GM12892 (cell line): ENCODE measurements around the gene TPSAB1.

ENCODE experiments used
- DNase-seq: peaks from one replicate; pipeline ENCODE4 v3.0.0; 2011; ENCODE audit not compliant: insufficient read length
- FAIRE-seq: peaks from 2 replicates; lab custom pipeline; 2011; peaks lifted over from hg19 to GRCh38; lab: Jason Lieb, UNC
- POLR2A ChIP-seq: IDR thresholded peaks from 2 replicates; pipeline ENCODE4 v1.6.1; 2011; ENCODE audit warnings: low read depth, low read length, control low read depth
- POLR2AphosphoS5 ChIP-seq: IDR thresholded peaks from 2 replicates; pipeline ENCODE4 v1.6.1; 2011; ENCODE audit warnings: low read depth, low read length, control low read depth
- TAF1 ChIP-seq: IDR thresholded peaks from 2 replicates; pipeline ENCODE4 v1.6.1; 2011; ENCODE audit warnings: low read depth, mild to moderate bottlenecking, control low read depth, low read length, borderline replicate concordance

The TPSAB1 gene

DNA sequence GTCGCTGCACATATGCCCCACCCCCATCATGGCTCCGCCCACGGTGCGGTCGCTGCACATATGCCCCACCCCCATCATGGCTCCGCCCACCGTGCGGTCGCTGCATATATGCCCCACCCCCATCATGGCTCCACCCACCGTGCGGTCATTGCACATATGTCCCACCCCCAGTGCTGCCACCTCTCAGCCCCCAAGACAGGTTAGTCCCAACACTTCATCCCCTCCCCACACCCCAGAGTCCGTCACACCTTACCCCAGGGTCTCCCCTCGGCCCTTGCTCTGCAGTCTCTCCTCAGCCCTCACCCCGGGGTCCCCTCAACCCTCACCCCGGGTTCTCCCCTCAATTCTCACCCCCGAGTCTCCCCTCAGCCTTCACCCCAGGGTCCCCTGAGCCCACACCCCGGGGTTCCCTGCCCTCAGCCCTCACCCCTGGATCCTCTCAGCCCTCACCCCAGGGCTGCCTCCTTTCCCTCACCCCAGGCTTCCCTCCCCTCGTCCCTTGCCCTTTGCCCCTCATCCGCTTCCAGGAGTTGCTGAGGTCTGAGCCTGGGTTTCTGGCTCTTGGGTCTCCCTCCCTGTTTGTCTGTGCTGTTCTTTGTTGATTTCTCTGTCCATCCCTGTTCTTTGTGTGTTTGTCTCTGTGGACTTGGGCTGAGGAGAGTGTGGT lies 41.0 kb upstream of the TPSAB1 start:
- DNase-seq = no peak
- no peak for FAIRE-seq

DNA sequence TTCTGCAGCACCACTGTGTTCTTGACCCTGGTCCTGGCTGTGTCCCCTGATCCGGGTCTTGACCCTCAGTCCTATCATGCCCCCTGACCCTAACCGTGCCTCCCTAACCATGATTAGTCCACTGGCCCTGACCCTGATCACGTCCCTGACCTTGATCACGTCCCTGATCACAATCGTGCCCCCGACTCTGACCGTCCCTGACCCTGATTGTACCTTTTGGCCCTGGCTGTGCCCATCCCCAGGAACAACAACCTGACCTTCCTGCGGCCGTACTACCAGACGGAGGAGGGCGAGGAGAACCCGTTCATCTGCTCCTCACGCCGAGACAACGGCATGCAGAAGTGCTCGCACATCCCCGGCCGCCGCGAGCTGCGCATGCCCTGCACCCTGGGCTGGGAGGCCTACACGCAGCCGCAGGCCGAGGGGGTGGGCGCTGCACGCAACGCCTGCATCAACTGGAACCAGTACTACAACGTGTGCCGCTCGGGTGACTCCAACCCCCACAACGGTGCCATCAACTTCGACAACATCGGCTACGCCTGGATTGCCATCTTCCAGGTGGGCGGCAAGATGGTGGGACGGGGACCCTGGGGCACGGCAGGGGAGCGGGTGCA lies 40.4 kb upstream of the TPSAB1 start:
- TF ChIP-seq TAF1 (no peak), POLR2AphosphoS5 (no peak), POLR2A (no peak)
- no peak for FAIRE-seq

More for the DNA sequence above, 41.0 kb upstream of the TPSAB1 start:
- TF ChIP-seq POLR2A (no peak), POLR2AphosphoS5 (no peak), TAF1 (no peak)

GRCh38 chr16:1201444-1201843 lies 39.1 kb upstream of the TPSAB1 start:
- no peak for TF ChIP-seq TAF1
- no peak for TF ChIP-seq POLR2A
- TF ChIP-seq POLR2AphosphoS5 = no peak
- DNase-seq (no peak), FAIRE-seq (no peak)

More for the DNA sequence above, 40.4 kb upstream of the TPSAB1 start:
- no peak for DNase-seq

- no peak for DNase-seq
- no peak for FAIRE-seq
- TF ChIP-seq POLR2AphosphoS5 (no peak), POLR2A (no peak), TAF1 (no peak)
Measured at GRCh38 chr16:1202274-1202673, 38.2 kb upstream of the TPSAB1 start.

- no peak for DNase-seq
- FAIRE-seq = no peak
- no peak for TF ChIP-seq POLR2A
- TF ChIP-seq TAF1 = no peak
- TF ChIP-seq POLR2AphosphoS5 = no peak
Measured at GRCh38 chr16:1204933-1205332, 35.6 kb upstream of the TPSAB1 start.

DNA sequence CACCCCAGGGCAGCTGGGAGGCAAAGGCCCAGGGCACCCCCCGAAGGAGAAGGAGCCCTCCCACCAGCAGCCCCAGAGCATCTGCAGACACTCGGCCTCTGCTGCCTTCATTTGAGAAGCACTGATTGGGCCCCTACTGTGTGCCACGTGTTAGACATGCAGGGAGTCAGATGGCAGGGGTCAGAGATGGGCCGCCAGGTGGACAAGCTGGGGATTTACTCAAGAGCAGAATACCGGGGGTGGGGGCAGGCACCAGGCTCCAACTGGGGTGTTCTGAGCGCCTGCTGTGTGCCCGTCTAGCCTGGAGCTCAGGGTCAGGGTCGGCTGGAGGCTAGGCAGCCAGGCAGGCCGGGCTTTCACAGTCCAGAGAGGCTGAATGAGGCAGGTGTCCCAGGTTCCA lies 34.2 kb upstream of the TPSAB1 start:
- no peak for TF ChIP-seq POLR2AphosphoS5
- TF ChIP-seq POLR2A = no peak
- no peak for TF ChIP-seq TAF1
- DNase-seq (no peak), FAIRE-seq (no peak)

DNA sequence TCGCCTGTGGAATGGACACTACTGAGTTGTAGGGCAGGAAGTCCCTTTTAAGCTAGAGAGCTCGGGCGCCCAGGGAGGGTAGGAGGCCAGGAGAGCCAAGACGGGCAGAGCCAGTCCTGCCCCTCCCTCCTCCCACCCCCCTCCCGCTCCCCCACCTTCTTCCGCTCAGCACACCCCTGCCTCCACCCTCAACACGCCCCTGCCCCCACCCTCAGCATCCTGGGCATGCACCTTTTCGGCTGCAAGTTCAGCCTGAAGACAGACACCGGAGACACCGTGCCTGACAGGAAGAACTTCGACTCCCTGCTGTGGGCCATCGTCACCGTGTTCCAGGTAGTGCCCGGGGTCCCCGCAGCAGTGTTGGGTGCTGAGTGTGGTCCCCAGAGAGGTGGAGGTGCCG lies 33.7 kb upstream of the TPSAB1 start:
- FAIRE-seq (no peak), DNase-seq (no peak)
- TF ChIP-seq POLR2A (no peak), POLR2AphosphoS5 (no peak)

- TF ChIP-seq POLR2AphosphoS5 (no peak), POLR2A (no peak), TAF1 (no peak)
- no peak for DNase-seq
- no peak for FAIRE-seq
Measured at GRCh38 chr16:1208239-1208830, 32.2 kb upstream of the TPSAB1 start.

- no peak for TF ChIP-seq TAF1
- TF ChIP-seq POLR2A = no peak
- no peak for TF ChIP-seq POLR2AphosphoS5
Measured at GRCh38 chr16:1209081-1209480, 31.4 kb upstream of the TPSAB1 start.

DNA sequence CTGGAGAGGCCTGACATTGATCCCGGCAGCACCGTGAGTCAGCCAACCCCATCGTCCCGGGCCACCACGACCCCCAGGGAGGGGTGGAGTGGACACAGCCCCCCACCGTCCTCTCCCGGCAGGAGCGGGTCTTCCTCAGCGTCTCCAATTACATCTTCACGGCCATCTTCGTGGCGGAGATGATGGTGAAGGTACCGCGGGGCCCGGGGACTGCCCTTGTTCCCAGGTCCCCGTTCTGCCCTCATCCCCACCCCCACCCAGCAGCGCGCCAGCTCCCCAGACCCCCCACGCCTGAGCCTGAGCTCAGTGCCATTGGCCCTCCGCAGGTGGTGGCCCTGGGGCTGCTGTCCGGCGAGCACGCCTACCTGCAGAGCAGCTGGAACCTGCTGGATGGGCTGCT lies 30.0 kb upstream of the TPSAB1 start:
- FAIRE-seq (no peak), DNase-seq (no peak)
- no peak for TF ChIP-seq POLR2A
- TF ChIP-seq POLR2AphosphoS5 = no peak
- TF ChIP-seq TAF1 = no peak

More at GRCh38 chr16:1209081-1209480, 31.4 kb upstream of the TPSAB1 start:
- no peak for DNase-seq
- no peak for FAIRE-seq

DNA sequence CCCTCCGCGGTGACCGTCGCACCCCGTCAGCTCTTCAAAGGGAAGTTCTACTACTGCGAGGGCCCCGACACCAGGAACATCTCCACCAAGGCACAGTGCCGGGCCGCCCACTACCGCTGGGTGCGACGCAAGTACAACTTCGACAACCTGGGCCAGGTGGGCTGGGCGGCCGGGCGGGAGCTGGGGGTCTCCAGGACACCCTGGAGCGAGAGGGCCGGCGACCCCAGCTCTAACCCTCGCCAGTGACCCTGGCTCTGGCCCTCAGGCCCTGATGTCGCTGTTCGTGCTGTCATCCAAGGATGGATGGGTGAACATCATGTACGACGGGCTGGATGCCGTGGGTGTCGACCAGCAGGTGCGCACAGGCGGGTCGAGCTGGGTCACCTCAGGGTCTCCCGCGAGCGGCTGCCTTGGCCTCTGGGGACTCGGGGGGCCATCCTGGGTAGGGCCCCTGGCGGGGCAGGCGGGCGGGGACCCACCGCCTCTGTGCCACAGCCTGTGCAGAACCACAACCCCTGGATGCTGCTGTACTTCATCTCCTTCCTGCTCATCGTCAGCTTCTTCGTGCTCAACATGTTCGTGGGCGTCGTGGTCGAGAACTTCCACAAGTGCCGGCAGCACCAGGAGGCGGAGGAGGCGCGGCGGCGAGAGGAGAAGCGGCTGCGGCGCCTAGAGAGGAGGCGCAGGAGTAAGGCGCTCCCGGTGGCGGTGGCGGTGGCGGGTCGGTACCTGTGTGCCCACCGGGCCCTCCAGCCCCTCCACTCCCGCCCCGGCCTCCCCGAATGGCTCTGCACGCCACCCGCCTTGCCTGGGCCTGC lies 28.8 kb upstream of the TPSAB1 start:
- DNase-seq (no peak), FAIRE-seq (no peak)
- no peak for TF ChIP-seq TAF1
- no peak for TF ChIP-seq POLR2AphosphoS5
- TF ChIP-seq POLR2A = no peak
